Suprapubic skin (tissue), 4 donors: ENCODE data around the gene CPNE2. TPM values are rescaled to one million over a fixed set of nuclear protein-coding genes. Genes with fewer than 3 reads are reported as not detected.

ENCODE experiments used
- DNase-seq, 2 donors: peaks; one replicate each; pipeline ENCODE4 v3.0.0-alpha.2; 2019; ENCODE audit warnings: low spot score in 2 of 2
- H3K27ac ChIP-seq: fragments of 200-600 bp; sonication (generic); one replicate; pipeline ENCODE4 v1.5.1; 2019
- H3K27me3 ChIP-seq: fragments of 200-600 bp; sonication (generic); one replicate; pipeline ENCODE4 v1.5.1; 2019
- H3K36me3 ChIP-seq: fragments of 200-600 bp; sonication (generic); one replicate; pipeline ENCODE4 v1.5.1; 2019
- H3K4me1 ChIP-seq: fragments of 200-600 bp; sonication (generic); one replicate; pipeline ENCODE4 v1.5.1; 2019
- H3K4me3 ChIP-seq: fragments of 200-600 bp; sonication (generic); one replicate; pipeline ENCODE4 v1.5.1; 2019; ENCODE audit warnings: mild to moderate bottlenecking
- H3K9me3 ChIP-seq: fragments of 200-600 bp; sonication (generic); one replicate; pipeline ENCODE4 v1.5.1; 2019
- EP300 ChIP-seq: sonication (generic); formaldehyde crosslinking; IDR thresholded peaks from one replicate; pipeline ENCODE4 v1.6.1; 2017; ENCODE audit warnings: antibody characterized with exemption
- POLR2A ChIP-seq, 2 donors: fragments of 450-650 bp; IDR thresholded peaks; one replicate each; pipeline ENCODE4 v1.6.1; 2017; ENCODE audit warnings: antibody characterized with exemption in 2 of 2, mild to moderate bottlenecking in 2 of 2, moderate library complexity in 2 of 2
- POLR2AphosphoS5 ChIP-seq, 3 donors: sonication (generic); formaldehyde crosslinking; IDR thresholded peaks; one replicate each; pipeline ENCODE4 v1.6.1; 2017; ENCODE audit warnings: antibody characterized with exemption in 3 of 3
- WGBS: methylation state at CpG from one replicate; pipeline ENCODE4 v1.1.5; 2018; 5-methylcytosine and 5-hydroxymethylcytosine counted together
- total RNA-seq, 4 donors: library from RNA; depleted of rRNA; stranded (reverse); fragments of >200 nt; gene quantifications; one replicate each; pipeline ENCODE4 v1.1.0, GENCODE V29; 2016
- TF ChIP-seq, protein P1 (sequence below), 2 donors: fragments of 200-600 bp in 1 of 2; fragments of 450-650 bp in 1 of 2; sonication (generic) in 1 of 2; IDR thresholded peaks; one replicate each; pipeline ENCODE4 v1.5.1; 2016 to 2019; ENCODE audit warnings: antibody characterized with exemption in 2 of 2, mild to moderate bottlenecking in 1 of 2, moderate library complexity in 1 of 2

CPNE2 gene
- total RNA-seq, 4 donors from 2014 or later = 12.7 to 23.1 (median 15.7) TPM

GRCh38 chr16:57191056-57191571, 98.7 kb downstream of the CPNE2 start:
- WGBS = 62% methylated on average over 3 of the region's 3 CpGs
- peaks cover 43% of the 10 kb centered on the region for H3K4me1 ChIP-seq
- H3K36me3 ChIP-seq = no peaks in the 10 kb centered on the region
- no peaks in the 10 kb centered on the region for H3K27me3 ChIP-seq
- no peaks in the 10 kb centered on the region for H3K9me3 ChIP-seq
- no peak for DNase-seq
- H3K4me3 ChIP-seq = no peak overlapping the region
- TF ChIP-seq, protein P1, sequence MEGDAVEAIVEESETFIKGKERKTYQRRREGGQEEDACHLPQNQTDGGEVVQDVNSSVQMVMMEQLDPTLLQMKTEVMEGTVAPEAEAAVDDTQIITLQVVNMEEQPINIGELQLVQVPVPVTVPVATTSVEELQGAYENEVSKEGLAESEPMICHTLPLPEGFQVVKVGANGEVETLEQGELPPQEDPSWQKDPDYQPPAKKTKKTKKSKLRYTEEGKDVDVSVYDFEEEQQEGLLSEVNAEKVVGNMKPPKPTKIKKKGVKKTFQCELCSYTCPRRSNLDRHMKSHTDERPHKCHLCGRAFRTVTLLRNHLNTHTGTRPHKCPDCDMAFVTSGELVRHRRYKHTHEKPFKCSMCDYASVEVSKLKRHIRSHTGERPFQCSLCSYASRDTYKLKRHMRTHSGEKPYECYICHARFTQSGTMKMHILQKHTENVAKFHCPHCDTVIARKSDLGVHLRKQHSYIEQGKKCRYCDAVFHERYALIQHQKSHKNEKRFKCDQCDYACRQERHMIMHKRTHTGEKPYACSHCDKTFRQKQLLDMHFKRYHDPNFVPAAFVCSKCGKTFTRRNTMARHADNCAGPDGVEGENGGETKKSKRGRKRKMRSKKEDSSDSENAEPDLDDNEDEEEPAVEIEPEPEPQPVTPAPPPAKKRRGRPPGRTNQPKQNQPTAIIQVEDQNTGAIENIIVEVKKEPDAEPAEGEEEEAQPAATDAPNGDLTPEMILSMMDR (IDR thresholded peaks at IDR 0.05) = no peak
- TF ChIP-seq POLR2AphosphoS5 (IDR thresholded peaks at IDR 0.05) (no peak), POLR2A (IDR thresholded peaks at IDR 0.05) (no peak), EP300 (no peak)
- H3K27ac ChIP-seq = no peak overlapping the region

GRCh38 chr16:57192146-57192545, 99.8 kb downstream of the CPNE2 start:
- H3K4me3 ChIP-seq = no peak overlapping the region
- H3K36me3 ChIP-seq = no peaks in the 10 kb centered on the region
- DNase-seq = no peak
- H3K4me1 ChIP-seq = peaks cover 42% of the 10 kb centered on the region
- H3K27ac ChIP-seq = no peak overlapping the region
- 83% methylated on average over 3 of the region's 3 CpGs for WGBS
- TF ChIP-seq POLR2AphosphoS5 (IDR thresholded peaks at IDR 0.05) = no peak
- TF ChIP-seq, protein P1 (IDR thresholded peaks at IDR 0.05) = no peak
- no peak for TF ChIP-seq POLR2A (IDR thresholded peaks at IDR 0.05)
- TF ChIP-seq EP300 = no peak
- H3K9me3 ChIP-seq = no peaks in the 10 kb centered on the region
- no peaks in the 10 kb centered on the region for H3K27me3 ChIP-seq

DNA sequence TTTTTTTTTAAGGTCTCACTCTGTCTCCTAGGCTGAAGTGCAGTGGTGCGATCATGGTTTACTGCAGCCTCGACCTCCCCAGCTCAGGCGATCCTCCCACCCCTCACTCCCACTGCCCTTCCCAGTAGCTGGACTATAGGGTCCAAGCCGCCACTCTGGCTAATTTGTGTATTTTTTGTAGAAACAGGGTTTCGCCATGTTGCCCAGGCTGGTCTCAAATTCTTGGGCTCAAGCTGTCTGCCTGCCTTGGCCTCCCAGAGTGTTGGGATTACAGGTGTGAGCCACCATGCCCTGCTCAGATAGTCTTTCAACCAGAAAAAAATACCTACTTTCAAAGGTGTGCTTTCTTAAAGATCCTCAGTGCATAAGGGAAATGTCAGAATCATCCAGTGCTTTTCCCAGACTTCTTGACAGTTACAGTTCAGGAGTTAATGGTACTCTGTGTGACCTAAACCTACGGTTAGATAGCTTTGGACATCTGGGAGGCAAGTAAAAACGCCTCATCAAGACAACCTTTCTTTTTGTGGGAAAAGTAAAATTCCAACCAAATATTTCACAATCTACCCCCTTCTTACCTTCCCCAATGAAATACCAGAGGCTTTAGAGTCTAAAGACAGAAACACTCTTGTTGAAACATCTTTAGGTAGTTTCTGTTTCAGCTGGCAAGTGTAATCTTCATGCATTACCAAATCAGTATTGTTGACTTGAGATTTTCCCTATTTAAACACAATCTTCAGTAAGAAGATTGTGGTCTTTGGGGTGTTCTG, 100.5 kb downstream of the CPNE2 start:
- H3K36me3 ChIP-seq = no peaks in the 10 kb centered on the region
- H3K9me3 ChIP-seq = no peaks in the 10 kb centered on the region
- no peak overlapping the region for H3K4me3 ChIP-seq
- H3K4me1 ChIP-seq = peaks cover 34% of the 10 kb centered on the region
- H3K27me3 ChIP-seq = no peaks in the 10 kb centered on the region
- TF ChIP-seq EP300 (no peak), POLR2AphosphoS5 (IDR thresholded peaks at IDR 0.05) (no peak)
- TF ChIP-seq, protein P1 (IDR thresholded peaks at IDR 0.05) = no peak
- 79% methylated on average over 7 of the region's 7 CpGs for WGBS
- no peak for DNase-seq
- no peak overlapping the region for H3K27ac ChIP-seq

GRCh38 chr16:57194512-57194911, 102.1 kb downstream of the CPNE2 start:
- no peaks in the 10 kb centered on the region for H3K9me3 ChIP-seq
- TF ChIP-seq POLR2AphosphoS5 (IDR thresholded peaks at IDR 0.05) = no peak
- TF ChIP-seq, protein P1 (IDR thresholded peaks at IDR 0.05) = no peak
- no peak for TF ChIP-seq POLR2A (IDR thresholded peaks at IDR 0.05)
- no peak for TF ChIP-seq EP300
- H3K4me1 ChIP-seq = peaks cover 27% of the 10 kb centered on the region
- H3K27ac ChIP-seq = no peak overlapping the region
- no peak for DNase-seq
- no peak overlapping the region for H3K4me3 ChIP-seq
- no peaks in the 10 kb centered on the region for H3K36me3 ChIP-seq
- H3K27me3 ChIP-seq = no peaks in the 10 kb centered on the region

- peaks cover 14% of the 10 kb centered on the region for H3K4me1 ChIP-seq
Observed at GRCh38 chr16:57196286-57196685, 103.9 kb downstream of the CPNE2 start.

More at GRCh38 chr16:57196286-57196685, 103.9 kb downstream of the CPNE2 start:
- WGBS = 70% methylated on average over 4 of the region's 4 CpGs
- TF ChIP-seq, protein P1 (IDR thresholded peaks at IDR 0.05) = no peak
- TF ChIP-seq EP300 (no peak), POLR2AphosphoS5 (IDR thresholded peaks at IDR 0.05) (no peak), POLR2A (IDR thresholded peaks at IDR 0.05) (no peak)
- H3K27me3 ChIP-seq = no peaks in the 10 kb centered on the region
- no peaks in the 10 kb centered on the region for H3K9me3 ChIP-seq
- no peak overlapping the region for H3K4me3 ChIP-seq
- H3K36me3 ChIP-seq = no peaks in the 10 kb centered on the region
- no peak overlapping the region for H3K27ac ChIP-seq
- DNase-seq = no peak
